HepG2 (cell line): ENCODE data around the gene INO80C. TPM values are rescaled to one million over a fixed set of nuclear protein-coding genes. Genes with fewer than 3 reads are reported as not detected.

Experiments
- ATM ChIP-seq: fragments of 450-650 bp; IDR thresholded peaks from 2 replicates; pipeline ENCODE4 v1.7.1; 2017; ENCODE audit warnings: mild to moderate bottlenecking, borderline replicate concordance
- ELF3 ChIP-seq: IDR thresholded peaks from 2 replicates; pipeline ENCODE4 v1.6.1; 2016; ENCODE audit warnings: missing genetic modification reagents, missing compliant biosample characterization
- GPN1 ChIP-seq: sonication (generic); formaldehyde crosslinking; IDR thresholded peaks from 2 replicates; pipeline ENCODE4 v1.5.1; 2020; ENCODE audit warnings: missing genetic modification reagents, borderline replicate concordance
- KAT2B ChIP-seq: fragments of 150-350 bp; IDR thresholded peaks from 2 replicates; pipeline ENCODE4 v1.6.1; 2014; ENCODE audit warnings: low read depth, low read length, borderline replicate concordance
- KLF12 ChIP-seq: sonication (generic); formaldehyde crosslinking; IDR thresholded peaks from 2 replicates; pipeline ENCODE4 v1.4.0; 2020; ENCODE audit warnings: missing genetic modification reagents, borderline replicate concordance
- SAFB2 ChIP-seq: sonication (generic); formaldehyde crosslinking; IDR thresholded peaks from 2 replicates; pipeline ENCODE4 v1.5.1; 2020; ENCODE audit warnings: missing genetic modification reagents, low read depth, mild to moderate bottlenecking, borderline replicate concordance
- SIN3A ChIP-seq: IDR thresholded peaks from 2 replicates; pipeline ENCODE4 v1.6.1; 2011; ENCODE audit warnings: low read depth, mild to moderate bottlenecking, control low read depth, low read length, borderline replicate concordance
- SIN3B ChIP-seq: fragments of 150-350 bp; IDR thresholded peaks from 2 replicates; pipeline ENCODE4 v1.6.1; 2014; ENCODE audit warnings: low read length
- TAF15 ChIP-seq: fragments of 200-400 bp; formaldehyde crosslinking; IDR thresholded peaks from one replicate; pipeline ENCODE4 v1.6.1; 2018; ENCODE audit warnings: mild to moderate bottlenecking, low read depth, low read length; ENCODE audit not compliant: poor library complexity, severe bottlenecking
- ZFP1 ChIP-seq: IDR thresholded peaks from 2 replicates; pipeline ENCODE4 v1.6.1; 2016
- ZNF136 ChIP-seq: sonication (generic); formaldehyde crosslinking; IDR thresholded peaks from 2 replicates; pipeline ENCODE4 v1.8.1; 2022; ENCODE audit warnings: low read depth, mild to moderate bottlenecking, moderate library complexity, missing genetic modification reagents
- ZNF224 ChIP-seq: sonication (generic); formaldehyde crosslinking; IDR thresholded peaks from 2 replicates; pipeline ENCODE4 v1.5.0; 2020; ENCODE audit warnings: mild to moderate bottlenecking, missing genetic modification reagents
- ZNF260 ChIP-seq: sonication (generic); formaldehyde crosslinking; IDR thresholded peaks from 2 replicates; pipeline ENCODE4 v1.4.0; 2020; ENCODE audit warnings: missing genetic modification reagents, low read depth, mild to moderate bottlenecking, borderline replicate concordance
- ZNF383 ChIP-seq: sonication (generic); formaldehyde crosslinking; IDR thresholded peaks from 2 replicates; pipeline ENCODE4 v1.4.0; 2020; ENCODE audit warnings: missing genetic modification reagents, mild to moderate bottlenecking, borderline replicate concordance
- ZNF430 ChIP-seq: sonication (generic); formaldehyde crosslinking; IDR thresholded peaks from 2 replicates; pipeline ENCODE4 v1.9.0; 2021; ENCODE audit warnings: mild to moderate bottlenecking, missing genetic modification reagents
- ZNF431 ChIP-seq: sonication (generic); formaldehyde crosslinking; IDR thresholded peaks from 2 replicates; pipeline ENCODE4 v1.9.0; 2022; ENCODE audit warnings: missing genetic modification reagents, low read depth, mild to moderate bottlenecking, borderline replicate concordance
- ZNF546 ChIP-seq: sonication (generic); formaldehyde crosslinking; conservative IDR thresholded peaks from 2 replicates; pipeline ENCODE4 v1.8.1; 2023; ENCODE audit warnings: mild to moderate bottlenecking, missing genetic modification reagents
- polyA plus RNA-seq, 8 experiments: library from polyadenylated mRNA; depleted of rRNA in 3 of 8; stranded (reverse) in 7 of 8; unstranded in 1 of 8; fragments of >200 nt; fragmentation: Illumina TruSeq in 4 of 8; extraction: Trizol in 4 of 8; gene quantifications; 2 replicates each; pipeline versions ENCODE4 v1.2.1 to v1.2.3, GENCODE V29; 2011 to 2016; ENCODE audit warnings: low read depth in 4 of 8, missing spikeins in 1 of 8, mixed read lengths in 1 of 8; ENCODE audit not compliant: insufficient read depth in 1 of 8
- total RNA-seq, 5 experiments: library from RNA; depleted of rRNA; stranded (reverse); fragments of >200 nt; fragmentation: Illumina TruSeq; extraction: Trizol; gene quantifications; 2 replicates each; pipeline ENCODE4 v1.2.3, GENCODE V29; 2016; ENCODE audit warnings: low read depth in 1 of 5
- TF ChIP-seq, protein P1 (sequence below): sonication (generic); formaldehyde crosslinking; IDR thresholded peaks from 2 replicates; pipeline ENCODE4 v1.8.1; 2023; ENCODE audit warnings: mild to moderate bottlenecking, moderate library complexity, missing genetic modification reagents
- TF ChIP-seq, protein P2 (sequence below): sonication (generic); formaldehyde crosslinking; IDR thresholded peaks from 2 replicates; pipeline ENCODE4; 2020; ENCODE audit warnings: missing genetic modification reagents, mild to moderate bottlenecking, borderline replicate concordance
- TF ChIP-seq, protein P3 (sequence below): sonication (generic); formaldehyde crosslinking; IDR thresholded peaks from 2 replicates; pipeline ENCODE4 v1.4.0; 2020; ENCODE audit warnings: mild to moderate bottlenecking, missing genetic modification reagents, borderline replicate concordance

Gene INO80C
- total and polyA plus RNA-seq, 2 of the 13 experiments (the other 11 are each of a cell fraction or from before 2014, with no cell fraction given) = 8.2 to 15.4 TPM

- TF ChIP-seq ELF3 (peak; percentile 99), GPN1 (CRISPR knock-in tag) (no peak), ZNF546 (CRISPR knock-in tag) (peak; percentile 71), ATM (no peak), SIN3B (no peak), ZNF136 (CRISPR knock-in tag) (no peak), ZNF260 (CRISPR knock-in tag) (no peak), KLF12 (CRISPR knock-in tag) (peak; percentile 87; the same call in 1 of the 2 replicates), ZNF383 (CRISPR knock-in tag) (no peak), ZNF224 (CRISPR knock-in tag) (peak; percentile 86; the same call in 1 of the 2 replicates), ZNF430 (CRISPR knock-in tag) (peak; percentile 85; the same call in 1 of the 2 replicates), KAT2B (no peak), ZNF431 (peak; percentile 92), SIN3A (no peak; the same call in 1 of the 2 replicates), TAF15 (peak; percentile 45), SAFB2 (no peak), ZFP1 (CRISPR knock-in tag) (peak; percentile 76; the same call in 1 of the 2 replicates)
- TF ChIP-seq, protein P1, sequence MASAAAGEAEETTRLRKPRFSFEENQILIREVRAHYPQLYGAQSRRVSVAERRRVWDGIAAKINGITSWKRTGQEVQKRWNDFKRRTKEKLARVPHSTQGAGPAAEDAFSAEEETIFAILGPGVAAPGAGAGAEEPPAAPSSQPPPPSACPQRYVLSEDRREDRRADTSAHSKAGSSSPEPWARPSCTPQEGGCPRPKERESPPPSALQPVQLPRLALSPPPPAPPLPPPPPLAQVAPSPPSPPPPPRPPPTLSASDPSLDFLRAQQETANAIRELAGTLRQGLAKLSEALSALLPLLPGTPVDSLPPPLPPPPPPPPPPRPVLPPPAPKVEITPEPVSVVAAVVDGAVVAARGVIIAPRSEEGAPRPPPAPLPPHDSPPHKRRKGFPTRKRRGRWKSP (CRISPR knock-in tag) = peak; percentile 89
- TF ChIP-seq, protein P2, sequence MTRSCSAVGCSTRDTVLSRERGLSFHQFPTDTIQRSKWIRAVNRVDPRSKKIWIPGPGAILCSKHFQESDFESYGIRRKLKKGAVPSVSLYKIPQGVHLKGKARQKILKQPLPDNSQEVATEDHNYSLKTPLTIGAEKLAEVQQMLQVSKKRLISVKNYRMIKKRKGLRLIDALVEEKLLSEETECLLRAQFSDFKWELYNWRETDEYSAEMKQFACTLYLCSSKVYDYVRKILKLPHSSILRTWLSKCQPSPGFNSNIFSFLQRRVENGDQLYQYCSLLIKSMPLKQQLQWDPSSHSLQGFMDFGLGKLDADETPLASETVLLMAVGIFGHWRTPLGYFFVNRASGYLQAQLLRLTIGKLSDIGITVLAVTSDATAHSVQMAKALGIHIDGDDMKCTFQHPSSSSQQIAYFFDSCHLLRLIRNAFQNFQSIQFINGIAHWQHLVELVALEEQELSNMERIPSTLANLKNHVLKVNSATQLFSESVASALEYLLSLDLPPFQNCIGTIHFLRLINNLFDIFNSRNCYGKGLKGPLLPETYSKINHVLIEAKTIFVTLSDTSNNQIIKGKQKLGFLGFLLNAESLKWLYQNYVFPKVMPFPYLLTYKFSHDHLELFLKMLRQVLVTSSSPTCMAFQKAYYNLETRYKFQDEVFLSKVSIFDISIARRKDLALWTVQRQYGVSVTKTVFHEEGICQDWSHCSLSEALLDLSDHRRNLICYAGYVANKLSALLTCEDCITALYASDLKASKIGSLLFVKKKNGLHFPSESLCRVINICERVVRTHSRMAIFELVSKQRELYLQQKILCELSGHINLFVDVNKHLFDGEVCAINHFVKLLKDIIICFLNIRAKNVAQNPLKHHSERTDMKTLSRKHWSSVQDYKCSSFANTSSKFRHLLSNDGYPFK (CRISPR knock-in tag) = peak; percentile 85
- TF ChIP-seq, protein P3, sequence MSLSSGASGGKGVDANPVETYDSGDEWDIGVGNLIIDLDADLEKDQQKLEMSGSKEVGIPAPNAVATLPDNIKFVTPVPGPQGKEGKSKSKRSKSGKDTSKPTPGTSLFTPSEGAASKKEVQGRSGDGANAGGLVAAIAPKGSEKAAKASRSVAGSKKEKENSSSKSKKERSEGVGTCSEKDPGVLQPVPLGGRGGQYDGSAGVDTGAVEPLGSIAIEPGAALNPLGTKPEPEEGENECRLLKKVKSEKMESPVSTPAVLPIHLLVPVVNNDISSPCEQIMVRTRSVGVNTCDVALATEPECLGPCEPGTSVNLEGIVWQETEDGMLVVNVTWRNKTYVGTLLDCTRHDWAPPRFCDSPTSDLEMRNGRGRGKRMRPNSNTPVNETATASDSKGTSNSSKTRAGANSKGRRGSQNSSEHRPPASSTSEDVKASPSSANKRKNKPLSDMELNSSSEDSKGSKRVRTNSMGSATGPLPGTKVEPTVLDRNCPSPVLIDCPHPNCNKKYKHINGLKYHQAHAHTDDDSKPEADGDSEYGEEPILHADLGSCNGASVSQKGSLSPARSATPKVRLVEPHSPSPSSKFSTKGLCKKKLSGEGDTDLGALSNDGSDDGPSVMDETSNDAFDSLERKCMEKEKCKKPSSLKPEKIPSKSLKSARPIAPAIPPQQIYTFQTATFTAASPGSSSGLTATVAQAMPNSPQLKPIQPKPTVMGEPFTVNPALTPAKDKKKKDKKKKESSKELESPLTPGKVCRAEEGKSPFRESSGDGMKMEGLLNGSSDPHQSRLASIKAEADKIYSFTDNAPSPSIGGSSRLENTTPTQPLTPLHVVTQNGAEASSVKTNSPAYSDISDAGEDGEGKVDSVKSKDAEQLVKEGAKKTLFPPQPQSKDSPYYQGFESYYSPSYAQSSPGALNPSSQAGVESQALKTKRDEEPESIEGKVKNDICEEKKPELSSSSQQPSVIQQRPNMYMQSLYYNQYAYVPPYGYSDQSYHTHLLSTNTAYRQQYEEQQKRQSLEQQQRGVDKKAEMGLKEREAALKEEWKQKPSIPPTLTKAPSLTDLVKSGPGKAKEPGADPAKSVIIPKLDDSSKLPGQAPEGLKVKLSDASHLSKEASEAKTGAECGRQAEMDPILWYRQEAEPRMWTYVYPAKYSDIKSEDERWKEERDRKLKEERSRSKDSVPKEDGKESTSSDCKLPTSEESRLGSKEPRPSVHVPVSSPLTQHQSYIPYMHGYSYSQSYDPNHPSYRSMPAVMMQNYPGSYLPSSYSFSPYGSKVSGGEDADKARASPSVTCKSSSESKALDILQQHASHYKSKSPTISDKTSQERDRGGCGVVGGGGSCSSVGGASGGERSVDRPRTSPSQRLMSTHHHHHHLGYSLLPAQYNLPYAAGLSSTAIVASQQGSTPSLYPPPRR = peak; percentile 57; the same call in 1 of the 2 replicates
Measured at GRCh38 chr18:35497370-35498197, at the start of gene INO80C (continued).
